Liver (tissue), 3 donors: ENCODE data around the gene CR1.

Experiments
- CTCF ChIP-seq: fragments of 150-350 bp; IDR thresholded peaks from 2 replicates; pipeline ENCODE4 v1.5.1; 2017; ENCODE audit warnings: improper control_type of control experiment, low read depth, low read length; ENCODE audit not compliant: missing input control
- FOXA1 ChIP-seq: IDR thresholded peaks from 2 replicates; pipeline ENCODE4 v1.6.1; 2016; ENCODE audit warnings: antibody characterized with exemption
- RXRA ChIP-seq, 2 donors: IDR thresholded peaks; 2 replicates each; pipeline ENCODE4 v1.6.1; 2017 to 2018; ENCODE audit warnings: antibody characterized with exemption in 2 of 2, mild to moderate bottlenecking in 1 of 2
- SP1 ChIP-seq: IDR thresholded peaks from 2 replicates; pipeline ENCODE4 v1.6.1; 2018; ENCODE audit warnings: antibody characterized with exemption, mild to moderate bottlenecking
- donor health status: healthy.
- donor health status: healthy.

GRCh38 chr1:207486198-207486597, 9.8 kb upstream of the CR1 start:
- TF ChIP-seq CTCF, result no peak
- TF ChIP-seq FOXA1, result no peak
- no peak for TF ChIP-seq RXRA (IDR thresholded peaks at IDR 0.05)
- TF ChIP-seq SP1, result no peak
